Liver (tissue), 3 donors: ENCODE results near the gene PLA2G4D.

ENCODE experiments used
- CTCF ChIP-seq: fragments of 150-350 bp; IDR thresholded peaks from 2 replicates; pipeline ENCODE4 v1.5.1; 2017; ENCODE audit warnings: improper control_type of control experiment, low read depth, low read length; ENCODE audit not compliant: missing input control
- EGR1 ChIP-seq, 2 donors: IDR thresholded peaks; 2 replicates each; pipeline ENCODE4 v1.6.1; 2016 to 2018; ENCODE audit warnings: antibody characterized with exemption in 2 of 2, low read depth in 2 of 2
- HNF4G ChIP-seq: IDR thresholded peaks from 2 replicates; pipeline ENCODE4 v1.6.1; 2016; ENCODE audit warnings: antibody characterized with exemption
- JUND ChIP-seq, 2 donors: IDR thresholded peaks; 2 replicates each; pipeline ENCODE4 v1.6.1; 2016; ENCODE audit warnings: antibody characterized with exemption in 2 of 2
- MAX ChIP-seq: IDR thresholded peaks from 2 replicates; pipeline ENCODE4 v1.6.1; 2016; ENCODE audit warnings: antibody characterized with exemption
- REST ChIP-seq: IDR thresholded peaks from 2 replicates; pipeline ENCODE4 v1.6.1; 2016; ENCODE audit warnings: antibody characterized with exemption, mild to moderate bottlenecking
- RXRA ChIP-seq, 2 donors: IDR thresholded peaks; 2 replicates each; pipeline ENCODE4 v1.6.1; 2017 to 2018; ENCODE audit warnings: antibody characterized with exemption in 2 of 2, mild to moderate bottlenecking in 1 of 2
- TAF1 ChIP-seq: conservative IDR thresholded peaks from 2 replicates; pipeline ENCODE4 v1.6.1; 2016; ENCODE audit warnings: antibody characterized with exemption, mild to moderate bottlenecking
- YY1 ChIP-seq: IDR thresholded peaks from 2 replicates; pipeline ENCODE4 v1.6.1; 2016; ENCODE audit warnings: antibody characterized with exemption, mild to moderate bottlenecking
- TF ChIP-seq, protein P1 (sequence below): IDR thresholded peaks from 2 replicates; pipeline ENCODE4 v1.6.1; 2016; ENCODE audit warnings: antibody characterized with exemption
- donor health status: healthy.
- donor health status: healthy.

- TF ChIP-seq CTCF (no peak), JUND (IDR thresholded peaks at IDR 0.05) (no peak), RXRA (IDR thresholded peaks at IDR 0.05) (no peak), REST (no peak), MAX (no peak), TAF1 (no peak), EGR1 (IDR thresholded peaks at IDR 0.05; ENCODE audit: low read depth in 2 of 2) (no peak), YY1 (no peak), HNF4G (no peak)
- TF ChIP-seq, protein P1, sequence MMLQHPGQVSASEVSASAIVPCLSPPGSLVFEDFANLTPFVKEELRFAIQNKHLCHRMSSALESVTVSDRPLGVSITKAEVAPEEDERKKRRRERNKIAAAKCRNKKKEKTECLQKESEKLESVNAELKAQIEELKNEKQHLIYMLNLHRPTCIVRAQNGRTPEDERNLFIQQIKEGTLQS: no peak
Observed at GRCh38 chr15:42136513-42136912, 42.2 kb upstream of the PLA2G4D start.
